ENCODE measurements around the gene NPB.

DNA sequence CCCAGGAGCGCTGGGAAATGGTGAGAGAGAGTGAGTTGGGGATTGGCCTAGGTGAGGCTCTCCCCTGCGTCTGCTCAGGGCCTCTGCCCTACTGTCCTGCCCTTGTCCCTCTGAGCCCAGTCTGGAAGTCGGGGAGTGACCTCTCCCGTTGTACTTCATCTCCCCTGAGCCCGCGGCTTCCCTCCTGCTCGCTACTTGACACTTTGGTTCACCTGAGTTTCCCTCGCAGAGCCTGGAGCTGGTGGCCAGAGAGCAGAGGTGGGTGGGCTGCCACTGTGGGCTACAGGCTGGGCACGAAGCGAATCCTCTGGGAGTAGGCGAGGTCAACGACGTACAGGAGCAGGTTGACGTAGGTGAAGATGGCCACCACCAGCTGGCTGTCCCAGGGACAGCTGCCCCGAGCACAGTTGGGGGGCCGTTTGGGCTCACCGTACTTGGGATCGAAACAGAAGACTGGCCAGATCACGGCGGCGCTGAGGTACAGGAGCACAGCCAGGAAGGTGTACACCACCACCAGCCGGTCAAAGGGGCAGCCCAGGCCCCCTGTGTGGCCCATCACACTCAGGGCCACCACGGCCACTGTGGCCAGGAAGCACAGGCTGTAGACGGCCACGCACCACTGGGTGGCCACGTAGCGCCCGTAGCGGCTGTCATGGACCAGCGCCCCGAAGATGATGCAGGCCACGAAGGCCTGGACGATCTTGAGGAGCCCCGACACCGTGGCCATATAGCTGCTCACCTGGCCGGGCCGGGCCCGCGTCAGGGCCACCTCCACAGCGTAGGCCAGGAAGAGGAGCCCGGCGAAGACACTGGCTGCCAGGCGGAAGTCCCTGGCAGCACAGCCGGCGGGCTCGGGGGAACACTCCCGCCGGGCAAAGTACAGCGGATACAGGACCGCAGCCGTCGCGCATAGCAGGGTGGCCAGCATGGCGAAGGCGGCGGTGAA is 38.8 kb downstream of the NPB start:
- TF ChIP-seq SIN3A (IDR thresholded peaks at IDR 0.05; ENCODE audit: borderline replicate concordance, insufficient read depth, low read length) (no peak), POLR2AphosphoS5 (IDR thresholded peaks at IDR 0.05; ENCODE audit: low read depth, low read length) (no peak)
